ENCODE data around the gene AGXT. TPM values are rescaled to one million over a fixed set of nuclear protein-coding genes. Genes with fewer than 3 reads are reported as not detected.
A peak's percentile ranks its signal among the peaks of the same experiment; 100 is the strongest.

Gene AGXT
- total RNA-seq, 1 experiment from 2014 or later = 0.16 TPM

DNA sequence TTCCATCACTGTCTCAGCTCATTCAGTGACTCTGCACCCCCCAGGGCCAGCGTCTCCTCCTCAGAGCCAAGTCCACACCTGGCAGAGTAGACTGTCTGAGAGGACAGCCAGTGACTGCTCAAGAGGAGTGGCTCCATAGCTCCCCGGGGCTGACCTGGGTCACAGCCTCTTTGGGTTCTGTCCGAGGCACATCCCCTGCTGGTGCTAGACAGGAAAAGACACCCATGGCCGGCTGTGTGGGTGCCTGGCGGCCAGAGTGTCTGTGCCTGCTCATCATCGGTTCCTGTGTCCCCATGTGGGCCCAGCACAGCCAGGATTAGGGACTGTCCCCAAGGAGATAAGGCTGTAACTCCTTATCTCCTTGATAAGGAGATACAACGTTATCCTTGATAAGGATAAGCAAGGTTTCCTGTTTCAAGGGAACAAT, 34.0 kb downstream of the AGXT start:
- DNase-seq (ENCODE audit: low read depth, low spot score) = no peak
- in situ Hi-C loops (cut with HindIII; ENCODE audit: low pct_unique_long_range_greater_than_20kb, low sequenced_read_pairs) = no loop called here

DNA sequence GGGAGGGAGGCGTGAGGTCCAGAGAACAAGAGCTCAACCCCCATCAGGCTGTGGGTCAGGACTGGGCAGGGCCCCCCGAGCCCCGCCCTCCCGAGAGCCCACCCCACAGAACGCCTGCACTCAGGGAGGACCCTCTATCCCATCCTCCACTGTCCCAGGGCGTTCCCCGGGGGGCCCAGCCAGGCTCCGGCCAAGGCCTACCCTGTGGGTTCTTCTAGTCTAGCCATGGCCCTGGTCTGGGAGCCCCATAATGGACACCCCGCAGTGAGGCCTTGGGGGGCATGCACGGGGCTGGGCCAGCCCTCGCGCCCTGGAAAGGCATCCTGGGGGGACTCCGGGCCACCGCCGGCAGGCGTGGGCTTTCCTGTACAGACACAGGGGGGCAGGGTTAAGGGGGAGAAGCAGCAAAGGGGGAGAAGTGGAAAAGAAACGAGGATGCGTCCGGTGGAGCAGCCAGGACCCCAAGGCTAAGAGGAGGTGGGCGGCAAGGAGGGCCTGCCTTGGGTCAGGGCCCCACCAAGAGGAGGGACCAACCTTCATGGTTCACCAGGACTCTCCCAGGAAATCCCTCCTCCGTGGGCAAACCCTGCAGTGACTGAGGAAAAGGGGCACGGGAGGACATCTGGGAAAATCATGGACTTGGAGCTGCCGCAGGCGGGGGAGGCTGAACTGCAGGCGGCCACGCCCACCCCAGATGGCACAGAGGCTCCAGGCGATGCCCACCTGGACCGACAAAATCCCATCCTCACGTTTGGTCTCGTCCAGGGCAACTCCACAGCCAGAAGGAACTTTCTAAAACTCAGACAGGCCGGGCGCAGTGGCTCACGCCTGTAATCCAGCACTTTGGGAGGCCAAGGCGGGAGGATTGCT, 34.8 kb downstream of the AGXT start:
- in situ Hi-C loops (cut with HindIII; ENCODE audit: low pct_unique_long_range_greater_than_20kb, low sequenced_read_pairs) = no loop called here
- DNase-seq (ENCODE audit: low read depth, low spot score) = no peak

DNA sequence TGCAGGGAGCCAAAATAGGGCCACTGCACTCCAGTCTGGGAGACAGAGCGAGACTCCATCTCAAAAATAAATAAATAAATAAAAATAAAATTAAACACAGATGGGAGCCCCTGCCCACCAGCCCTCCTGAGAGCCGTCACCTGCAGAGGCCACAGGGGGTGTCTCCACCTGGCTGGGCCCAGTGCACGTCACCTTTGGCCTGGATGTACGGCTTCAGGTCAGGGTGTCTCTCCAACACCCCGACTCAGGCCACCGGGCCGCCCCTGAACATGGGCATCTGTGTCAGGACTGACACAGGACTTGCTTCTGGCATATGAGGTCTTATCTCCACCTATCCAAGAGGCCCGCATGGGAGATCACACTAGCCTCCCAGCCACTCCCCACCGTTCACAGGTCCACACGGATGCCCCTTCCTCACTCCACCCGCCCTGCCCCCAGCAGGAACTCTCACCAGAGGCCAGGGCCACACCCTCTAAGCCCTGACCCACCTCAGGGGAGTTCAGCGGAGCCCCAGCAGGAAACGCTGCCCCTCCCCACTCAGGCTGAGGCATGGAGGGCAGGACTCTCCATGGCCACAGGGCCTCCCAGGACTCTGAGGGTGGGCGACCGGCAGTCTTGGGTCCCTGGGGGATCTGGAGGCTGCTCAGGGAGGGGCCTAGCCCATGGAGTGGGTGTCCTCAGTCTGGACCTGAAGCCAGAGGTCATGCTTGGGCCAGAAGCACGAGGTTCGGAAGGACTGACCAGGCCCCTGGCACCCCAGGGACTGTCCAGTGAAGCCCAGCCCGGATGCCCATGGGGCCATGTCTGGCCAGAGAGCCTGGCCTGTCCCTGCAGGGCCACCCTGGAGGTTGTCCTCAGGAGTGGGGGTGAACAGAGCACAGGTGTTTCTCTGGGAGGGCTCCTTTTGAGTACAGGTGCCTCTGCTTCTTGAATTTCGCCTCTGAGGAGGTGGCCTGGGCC, 35.9 kb downstream of the AGXT start:
- in situ Hi-C loops (cut with HindIII; ENCODE audit: low pct_unique_long_range_greater_than_20kb, low sequenced_read_pairs) = no loop called here
- DNase-seq (ENCODE audit: low read depth, low spot score) = no peak

DNA sequence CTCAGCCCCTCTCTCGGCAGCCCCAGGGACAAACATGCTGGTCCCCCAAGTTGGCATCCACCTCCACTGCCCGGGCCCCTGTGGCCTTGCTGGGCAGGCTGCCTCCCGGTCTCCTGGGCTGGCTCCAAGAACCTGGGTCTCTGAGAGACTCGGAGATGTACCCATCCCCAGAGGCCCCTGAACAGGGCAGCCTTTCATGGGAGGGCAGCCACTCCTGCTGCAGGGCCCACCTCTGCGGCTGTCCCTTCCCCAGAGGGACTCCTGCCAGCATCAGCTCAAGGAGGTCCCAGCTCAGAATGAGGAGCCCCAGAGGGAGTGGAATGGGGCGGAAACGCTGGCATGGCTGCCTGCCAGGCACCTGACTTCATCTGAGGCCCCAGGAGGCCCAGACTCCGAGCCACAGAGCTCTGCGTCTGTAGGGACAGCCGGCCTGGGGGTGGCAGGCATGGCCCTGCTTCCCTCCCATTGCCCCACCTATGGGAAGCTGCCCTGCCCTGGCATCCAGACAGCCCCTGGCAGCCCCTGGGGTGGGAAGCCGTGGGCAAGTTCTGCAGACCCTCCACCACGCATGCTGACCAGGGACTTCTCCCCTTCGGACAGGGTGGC, 36.7 kb downstream of the AGXT start:
- no peak for DNase-seq (ENCODE audit: low read depth, low spot score)
- in situ Hi-C loops (cut with HindIII; ENCODE audit: low pct_unique_long_range_greater_than_20kb, low sequenced_read_pairs) = no loop called here

DNA sequence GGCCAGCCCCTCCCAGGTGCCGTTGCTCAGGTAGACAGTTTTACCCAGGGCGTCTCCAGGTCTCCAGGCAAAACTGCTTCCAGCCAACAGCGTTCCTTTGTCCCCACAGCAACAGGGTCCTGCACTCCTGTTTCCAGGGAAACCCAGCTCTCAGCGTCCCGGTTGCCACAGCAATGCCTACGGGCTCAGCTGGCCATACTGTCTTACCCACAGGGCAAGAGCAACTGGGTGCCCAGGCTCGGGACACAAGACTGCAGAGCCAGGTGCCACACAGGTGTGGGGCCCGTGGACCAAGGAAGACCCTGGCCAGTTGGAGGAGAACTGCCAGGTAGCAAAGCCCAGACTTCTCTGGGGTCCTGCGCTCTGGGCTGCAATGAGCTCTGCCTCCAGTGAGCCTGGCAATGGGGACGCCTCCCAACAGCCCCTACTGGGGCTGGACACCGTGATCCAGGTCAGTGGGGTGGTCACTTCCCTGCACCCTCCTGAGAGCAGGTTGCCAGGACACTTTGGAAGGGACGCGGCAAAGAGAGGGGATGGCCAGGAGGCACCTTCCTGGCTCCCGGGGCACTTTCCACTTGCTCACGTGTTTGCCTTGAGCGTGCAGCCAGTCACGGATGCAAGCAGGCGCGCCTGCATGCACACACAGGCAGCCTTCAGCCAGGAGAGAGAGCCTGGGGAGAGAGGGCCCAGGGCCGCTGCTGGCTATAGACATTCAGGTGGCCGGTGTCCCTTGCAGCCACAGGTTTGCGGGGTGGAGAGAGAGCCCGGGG, 37.7 kb downstream of the AGXT start, which contains the start of gene CROCC2:
CROCC2 (plus strand) TSS at position 196 of the 770 bp plus-strand sequence; CDS start at position 374, 178 bp downstream.
- no peak for DNase-seq (ENCODE audit: low read depth, low spot score)
- in situ Hi-C loops (cut with HindIII; ENCODE audit: low pct_unique_long_range_greater_than_20kb, low sequenced_read_pairs) = no loop called here

DNA sequence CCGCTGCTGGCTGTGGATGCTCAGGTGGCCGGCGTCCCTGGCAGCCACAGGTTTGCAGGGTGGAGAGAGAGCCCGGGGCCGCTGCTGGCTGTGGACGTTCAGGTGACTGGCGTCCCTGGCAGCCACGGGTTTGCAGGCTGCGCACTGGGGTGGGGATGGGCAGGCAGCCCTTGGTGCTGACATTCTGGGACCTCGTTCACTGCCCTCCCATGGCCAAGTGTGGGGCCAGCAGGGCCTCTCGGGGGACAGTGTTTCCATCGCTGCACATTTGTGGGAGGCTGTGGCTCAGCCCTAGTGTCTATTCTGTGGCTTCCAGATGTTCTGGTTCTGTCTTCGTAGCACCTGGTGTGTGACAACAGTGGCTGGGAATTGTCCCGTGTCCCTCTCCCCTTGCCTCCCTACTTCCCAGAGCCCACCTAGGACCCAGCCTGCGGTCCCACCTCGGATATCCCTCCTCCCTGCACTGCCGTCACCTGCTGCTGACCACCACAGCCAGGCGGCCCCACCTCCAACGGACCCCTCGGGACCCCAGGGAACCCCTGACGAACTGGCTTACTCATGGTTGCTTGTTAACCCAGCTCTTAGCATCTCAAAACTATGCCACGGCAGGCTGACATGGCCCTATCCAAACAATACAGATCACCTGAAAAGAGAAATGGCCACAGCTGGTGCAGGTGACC, 38.4 kb downstream of the AGXT start:
- in situ Hi-C loops (cut with HindIII; ENCODE audit: low pct_unique_long_range_greater_than_20kb, low sequenced_read_pairs) = no loop called here
- no peak for DNase-seq (ENCODE audit: low read depth, low spot score)

DNA sequence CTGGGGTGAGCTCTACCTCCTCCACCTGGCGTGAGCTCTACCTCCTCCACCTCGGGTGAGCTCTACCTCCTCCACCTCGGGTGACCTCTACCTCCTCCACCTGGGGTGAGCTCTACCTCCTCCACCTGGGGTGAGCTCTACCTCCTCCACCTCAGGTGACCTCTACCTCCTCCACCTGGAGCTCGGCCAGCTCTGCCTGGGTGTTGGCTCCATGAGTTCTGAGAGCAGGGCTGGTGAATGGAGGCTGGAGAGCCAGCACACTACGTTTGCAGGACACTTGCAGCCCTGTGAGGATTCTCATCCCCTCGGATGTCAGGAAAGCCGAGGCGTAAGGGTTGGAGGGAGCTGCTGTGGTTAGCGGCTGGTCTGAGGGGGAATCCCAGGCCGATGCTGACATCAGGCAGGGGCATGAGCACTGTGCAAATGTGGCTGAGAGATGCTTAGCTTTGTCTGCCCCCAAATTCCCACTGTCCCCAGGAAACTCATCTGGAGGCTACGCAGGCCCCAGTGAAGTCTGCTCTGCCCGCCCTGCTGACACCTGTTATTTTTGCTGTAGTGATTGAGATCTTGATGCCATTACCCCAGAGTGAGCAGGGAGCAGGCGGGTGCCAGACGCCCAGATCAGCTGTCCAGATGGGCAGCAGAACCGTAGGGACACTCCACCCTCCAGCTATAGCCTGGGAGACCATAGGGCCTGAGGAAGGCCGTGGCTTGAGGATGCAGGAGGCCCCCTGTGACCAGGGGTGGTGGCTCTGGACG, 40.8 kb downstream of the AGXT start:
- no peak for DNase-seq (ENCODE audit: low read depth, low spot score)
- in situ Hi-C loops (cut with HindIII; ENCODE audit: low pct_unique_long_range_greater_than_20kb, low sequenced_read_pairs) = no loop called here

DNA sequence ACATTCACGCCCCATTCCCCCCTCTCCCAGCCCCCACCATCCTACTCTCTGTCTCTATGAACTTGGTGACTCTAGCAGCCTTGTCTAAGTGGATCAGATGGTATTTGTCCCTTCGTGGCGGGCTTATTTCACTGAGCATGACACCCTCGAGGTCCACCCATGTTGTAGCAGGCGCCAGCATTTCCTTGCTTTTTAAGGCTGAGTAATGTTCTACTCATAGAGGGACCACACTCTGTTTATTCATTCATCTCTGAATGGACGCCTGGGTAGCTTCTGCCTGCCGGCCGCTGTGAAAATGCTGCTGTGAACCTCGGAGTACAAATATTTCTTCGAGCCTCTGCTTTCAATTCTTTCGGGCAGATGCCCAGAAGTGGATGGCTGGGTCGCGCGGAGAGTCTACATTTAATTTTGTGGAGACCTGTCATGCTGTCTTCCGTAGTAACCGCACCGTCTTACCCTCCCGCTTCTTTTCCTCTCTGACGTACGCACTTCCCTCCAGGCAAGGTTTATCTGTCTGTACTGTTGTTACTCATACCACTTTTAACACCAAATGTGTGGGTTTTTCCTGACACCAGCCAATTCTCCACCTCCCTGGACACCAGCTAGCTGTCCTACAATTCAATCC, 43.1 kb downstream of the AGXT start:
- in situ Hi-C loops (cut with HindIII; ENCODE audit: low pct_unique_long_range_greater_than_20kb, low sequenced_read_pairs) = no loop called here
- no peak for DNase-seq (ENCODE audit: low read depth, low spot score)

DNA sequence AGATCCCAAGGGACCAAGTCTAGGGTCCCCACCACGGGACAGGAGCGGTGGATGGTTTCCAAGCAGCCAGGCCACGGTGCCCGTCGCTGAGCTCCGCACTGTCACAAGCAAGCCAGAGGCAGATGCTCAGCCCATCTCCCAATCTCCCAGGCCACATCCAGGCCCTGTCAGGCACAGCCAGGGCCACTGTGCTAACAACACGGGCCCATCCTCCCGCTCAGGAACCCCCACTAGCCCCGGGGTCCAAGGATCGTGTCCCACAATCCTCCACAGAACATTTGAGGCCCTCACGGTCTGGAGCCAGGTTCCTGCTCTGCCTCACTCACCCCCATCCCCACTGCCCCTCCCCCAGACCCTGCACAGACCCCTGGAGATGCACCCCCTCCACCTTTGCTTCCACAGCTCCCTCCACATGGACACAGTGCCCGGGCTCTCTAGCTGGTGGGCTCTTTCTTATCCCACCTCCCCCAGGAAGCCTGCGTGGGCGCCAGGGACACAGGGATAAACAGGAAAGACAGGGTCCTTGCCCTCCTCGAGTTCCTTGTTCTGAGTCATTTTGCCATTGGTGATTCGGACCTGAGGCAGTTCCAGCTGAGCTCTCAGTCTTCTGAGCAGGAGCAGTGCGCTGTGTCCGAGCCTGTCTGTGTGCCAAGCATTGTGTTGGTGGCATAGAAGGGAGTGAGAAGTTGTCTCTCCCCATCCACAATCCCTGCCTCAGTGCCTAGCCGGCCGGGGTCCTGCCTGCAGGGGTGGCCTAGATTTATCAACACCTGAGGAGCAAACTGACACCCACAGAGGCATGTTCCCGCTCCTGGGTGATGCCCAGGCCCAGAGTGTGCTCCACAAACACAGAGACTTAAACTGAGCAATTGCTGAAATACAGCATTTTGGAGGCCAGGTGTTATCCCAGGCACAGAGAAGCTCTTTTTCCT, 44.5 kb downstream of the AGXT start:
- no peak for DNase-seq (ENCODE audit: low read depth, low spot score)
- in situ Hi-C loops (cut with HindIII; ENCODE audit: low pct_unique_long_range_greater_than_20kb, low sequenced_read_pairs) = no loop called here

DNA sequence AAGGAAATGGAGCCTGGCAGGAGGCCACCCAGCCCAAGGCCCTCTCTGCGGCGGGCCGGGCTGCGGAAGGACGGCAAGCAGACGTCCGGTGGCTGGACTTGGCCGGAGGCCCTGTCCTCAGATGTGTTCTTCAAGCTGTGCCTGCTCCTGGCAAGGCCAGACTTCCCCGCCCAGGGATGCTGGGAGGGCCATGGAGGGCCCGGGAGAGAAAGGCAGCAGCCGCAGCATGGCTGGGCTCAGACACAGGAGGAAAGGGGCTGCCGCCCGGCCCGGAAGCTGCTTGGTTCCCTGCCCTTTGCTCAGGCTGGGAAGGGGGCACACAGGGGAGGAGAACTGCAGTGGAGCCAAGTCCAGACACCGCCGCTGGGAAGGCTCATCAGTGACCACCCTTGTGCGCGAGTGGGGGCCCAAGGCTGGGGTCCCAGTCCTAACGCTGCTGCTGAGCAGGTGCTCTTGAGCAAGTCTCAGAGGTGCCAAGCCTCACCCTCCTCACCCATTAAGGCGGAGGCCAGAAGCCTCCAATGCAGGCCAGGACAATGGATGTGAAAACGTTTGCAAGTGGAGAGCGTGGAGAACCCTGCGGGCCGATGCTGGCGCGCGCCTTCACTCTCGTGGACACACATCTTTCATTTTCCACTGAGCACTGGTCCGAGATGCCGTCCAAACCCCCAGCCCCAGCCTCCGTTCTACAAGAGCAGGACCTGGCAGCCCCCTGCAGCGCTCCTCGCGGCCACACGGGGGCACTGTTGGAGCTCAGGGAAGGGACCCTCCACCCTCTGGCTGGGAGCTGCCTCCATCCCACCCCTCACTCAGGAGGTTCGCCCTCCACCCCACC, 45.4 kb downstream of the AGXT start:
- in situ Hi-C loops (cut with HindIII; ENCODE audit: low pct_unique_long_range_greater_than_20kb, low sequenced_read_pairs) = no loop called here
- peak; percentile 51 for DNase-seq (ENCODE audit: low read depth, low spot score)

DNA sequence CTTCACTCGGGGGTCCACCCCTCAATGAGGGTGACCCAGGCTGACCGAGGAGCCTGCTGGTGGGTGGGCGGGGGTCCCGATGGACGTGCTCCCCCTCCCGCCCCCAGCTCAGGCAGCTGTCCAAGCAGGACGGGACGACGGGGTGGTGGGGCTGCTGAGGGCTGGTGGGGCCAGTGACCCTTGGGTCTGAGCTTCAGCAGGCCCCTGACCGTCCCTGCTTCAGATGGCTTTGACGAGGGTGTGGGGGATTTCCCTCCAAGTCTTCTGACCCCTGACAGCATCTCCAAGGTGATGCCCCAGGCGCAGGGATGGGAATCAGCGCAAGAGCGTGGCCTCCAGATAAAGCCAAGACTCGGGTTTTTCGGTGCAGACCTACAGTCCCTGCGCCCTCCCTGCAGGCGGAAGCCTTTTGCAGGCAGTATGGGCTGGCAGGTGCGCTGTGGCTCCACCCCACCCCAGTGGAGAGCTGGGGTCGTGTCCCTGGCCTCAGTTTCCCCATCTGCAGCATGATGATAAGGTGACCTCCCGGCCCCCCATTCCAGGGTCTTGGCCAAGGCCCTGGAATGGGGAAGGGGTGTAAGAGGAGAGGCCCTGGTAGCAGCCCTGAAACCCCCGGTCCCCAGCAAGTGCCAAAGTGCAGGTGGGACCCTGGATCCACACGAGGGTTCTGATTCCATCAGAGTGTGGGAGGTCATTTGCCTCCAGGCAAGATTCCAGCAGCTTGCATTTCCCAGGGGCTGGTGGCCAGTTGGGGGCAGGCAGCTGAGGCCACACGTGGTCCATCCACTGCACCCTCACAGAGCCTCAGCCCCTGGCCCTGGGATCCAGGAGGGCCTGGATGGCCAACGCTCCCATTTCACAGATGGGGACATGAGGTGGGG, 46.3 kb downstream of the AGXT start:
- DNase-seq (ENCODE audit: low read depth, low spot score) = no peak
- in situ Hi-C loops (cut with HindIII; ENCODE audit: low pct_unique_long_range_greater_than_20kb, low sequenced_read_pairs) = no loop called here

DNA sequence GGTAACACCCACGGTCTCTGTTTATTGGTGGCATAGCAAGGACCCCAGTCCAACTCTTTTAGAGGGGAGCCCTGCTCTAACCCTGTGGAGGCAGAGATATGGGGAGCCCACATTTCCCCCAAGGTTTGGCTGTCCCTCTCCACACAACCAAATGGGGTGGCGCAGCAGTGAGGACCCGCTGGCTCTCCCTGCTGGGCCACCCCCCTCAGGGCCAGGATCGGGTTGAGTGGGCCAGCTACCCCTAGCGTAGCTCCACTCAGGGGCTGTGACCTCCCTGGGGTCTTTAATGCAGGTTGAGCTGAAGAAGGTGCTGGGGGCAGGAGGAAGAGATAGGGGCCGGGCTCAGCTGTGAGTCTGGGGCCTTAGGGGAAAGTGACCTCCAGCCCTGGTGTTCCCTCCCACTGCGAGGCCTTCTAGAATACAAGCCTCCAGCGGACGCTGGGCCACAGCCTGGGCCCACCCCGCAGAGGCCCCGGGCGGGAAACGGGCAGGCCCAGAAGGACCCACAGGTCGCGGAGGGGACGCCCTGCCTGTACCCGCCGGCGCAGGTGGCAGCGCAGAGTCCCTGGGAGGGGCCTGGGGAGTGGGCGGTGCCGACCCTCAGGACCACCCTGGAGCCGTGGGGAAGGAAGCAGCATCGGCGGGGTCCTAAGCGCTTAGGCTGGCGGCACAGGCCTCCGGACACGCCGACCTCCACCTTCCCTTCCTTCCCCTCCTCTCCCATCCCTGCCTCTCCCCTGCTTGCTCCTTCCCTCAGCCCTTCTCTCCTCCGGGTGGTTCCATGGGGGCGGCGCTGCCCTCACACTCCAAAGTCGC, 47.1 kb downstream of the AGXT start:
- in situ Hi-C loops (cut with HindIII; ENCODE audit: low pct_unique_long_range_greater_than_20kb, low sequenced_read_pairs) = no loop called here
- DNase-seq (ENCODE audit: low read depth, low spot score) = no peak

All from SK-MEL-5 (cell line).